ENCODE measurements around the gene RASGRF2.

- TF ChIP-seq POLR2A (IDR thresholded peaks at IDR 0.05), result no peak
- TF ChIP-seq POLR2AphosphoS5 (IDR thresholded peaks at IDR 0.05), result no peak
- no peak for TF ChIP-seq CTCF (IDR thresholded peaks at IDR 0.05)
- no peak for TF ChIP-seq EP300 (IDR thresholded peaks at IDR 0.05)
These were observed 45.5 kb downstream of the RASGRF2 start for GRCh38 chr5:81005708-81006107.

Measured in suprapubic skin (tissue), 4 donors.